ENCODE results near the gene RNF213. TPM values are rescaled to one million over a fixed set of nuclear protein-coding genes. Genes with fewer than 3 reads are reported as not detected.
A peak's percentile ranks its signal among the peaks of the same experiment; 100 is the strongest.

The RNF213 gene
- polyA plus RNA-seq, 1 of the 3 experiments (the other 2 are of a cell fraction) = 57.5 TPM

DNA sequence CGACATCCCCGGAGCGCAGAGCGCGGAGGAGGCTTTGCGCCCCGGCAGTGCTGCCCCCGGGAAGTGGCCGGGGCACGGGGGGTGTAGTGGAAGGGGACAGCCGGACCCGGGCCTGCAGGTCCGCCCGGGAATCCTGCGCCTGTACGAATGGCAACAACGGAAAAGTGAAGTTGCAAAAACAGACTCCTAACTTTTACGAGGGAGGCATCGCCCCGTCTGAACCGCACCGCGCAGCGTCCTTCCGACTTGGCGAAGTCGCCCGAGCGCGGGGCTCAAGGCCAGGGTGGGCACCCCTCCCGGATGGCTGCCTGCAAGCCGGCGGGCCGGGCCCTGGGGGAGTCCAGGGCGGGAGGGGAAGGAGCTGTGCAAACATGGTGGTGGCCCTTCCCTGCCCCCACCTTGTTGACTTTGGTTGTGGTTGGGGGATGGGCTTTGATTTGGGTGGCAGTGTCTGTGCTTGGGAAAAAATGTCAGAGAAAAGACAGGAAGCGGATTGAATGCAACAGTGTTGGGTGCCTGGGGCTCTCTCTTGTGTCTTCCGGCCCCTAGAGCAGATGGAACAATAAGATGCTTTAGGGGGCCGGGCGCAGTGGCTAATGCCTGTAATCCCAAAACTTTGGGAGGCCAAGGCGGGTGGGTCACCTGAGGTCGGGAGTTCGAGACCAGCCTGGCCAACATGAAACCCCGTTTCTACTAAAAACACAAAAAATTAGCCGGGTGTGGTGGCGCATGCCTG is 675 bp downstream of the RNF213 start:
- peak overlapping the region; percentile 4; the same call in 1 of the 2 replicates for H2AFZ ChIP-seq (ENCODE audit: low read depth)
- ChIA-PET CTCF (interaction anchor here (1.1 to 1.2 kb wide), 2 partner anchors 13 to 66 kb away, joined by 3 to 4 read pairs; no protein-coding TSS in a partner anchor), POLR2A (interaction anchor here (1.0 to 1.1 kb wide), 2 partner anchors 9 to 160 kb away, joined by 3 read pairs; partner anchors contain the start of gene GAA)
- H3K27ac ChIP-seq (ENCODE audit: low read depth in 2 of 2, low read length in 1 of 2) = peak overlapping the region; percentile 75 to 83
- WGBS (ENCODE audit: low lambda C conversion rate) = 11% methylated on average over 43 of the region's 45 CpGs
- peak overlapping the region; percentile 74 to 82 for H3K4me3 ChIP-seq (ENCODE audit: low read depth in 2 of 2, low read length in 1 of 2)
- H3K9me3 ChIP-seq = no peaks in the 10 kb centered on the region
- no peaks in the 10 kb centered on the region for H4K20me1 ChIP-seq (ENCODE audit: insufficient read depth)
- H3F3A ChIP-seq (replicated peaks; ENCODE audit: insufficient read depth) = peaks cover 25% of the 10 kb centered on the region
- peak; percentile 75 for DNase-seq
- H3K9me2 ChIP-seq = no peaks in the 10 kb centered on the region
- peaks cover 24 to 34% of the 10 kb centered on the region in 2 experiments; a peak in 3 of 4 replicates for H3K4me1 ChIP-seq (ENCODE audit: control insufficient read depth in 1 of 2, insufficient read depth in 2 of 2, low read depth in 1 of 2, low read length in 1 of 2)
- H3K4me2 ChIP-seq = peak overlapping the region; percentile 86
- H3K27me3 ChIP-seq (ENCODE audit: insufficient read depth) = no peaks in the 10 kb centered on the region
- TF ChIP-seq RCOR1 (IDR thresholded peaks at IDR 0.05; ENCODE audit: low read length) (0 out of 2 replicates have a peak, but pooled peaks have one; percentile 29), TEAD4 (IDR thresholded peaks at IDR 0.05; ENCODE audit: borderline replicate concordance, insufficient read depth) (no peak), TAF1 (IDR thresholded peaks at IDR 0.05; ENCODE audit: borderline replicate concordance, low read depth, low read length) (0 out of 2 replicates have a peak, but pooled peaks have one; percentile 45), FOXJ3 (CRISPR knock-in tag; IDR thresholded peaks at IDR 0.05) (no peak; the same call in 1 of the 2 replicates), YY1 (IDR thresholded peaks at IDR 0.05; ENCODE audit: low read depth) (peak; percentile 63), RFX5 (IDR thresholded peaks at IDR 0.05; ENCODE audit: low read length) (no peak), POLR2AphosphoS5 (IDR thresholded peaks at IDR 0.05; ENCODE audit: low read depth, low read length) (no peak), GABPA (IDR thresholded peaks at IDR 0.05; ENCODE audit: low read depth) (no peak), FOSL2 (IDR thresholded peaks at IDR 0.05; ENCODE audit: borderline replicate concordance, low read depth) (no peak), CHD2 (IDR thresholded peaks at IDR 0.05; ENCODE audit: low read length, partially characterized antibody) (peak; percentile 97), SIN3A (IDR thresholded peaks at IDR 0.05; ENCODE audit: borderline replicate concordance, low read depth, low read length) (no peak), MEF2A (IDR thresholded peaks at IDR 0.05; ENCODE audit: borderline replicate concordance, low read depth) (no peak), ELF1 (IDR thresholded peaks at IDR 0.05) (no peak), MXI1 (IDR thresholded peaks at IDR 0.05; ENCODE audit: low read depth, low read length) (peak; percentile 34; the same call in 1 of the 2 replicates), FOXM1 (IDR thresholded peaks at IDR 0.05; ENCODE audit: low read depth) (no peak), EP300 (IDR thresholded peaks at IDR 0.05; ENCODE audit: borderline replicate concordance in 1 of 2, low read depth in 1 of 2, low read length in 1 of 2) (no peak)
- TF ChIP-seq, protein P1, sequence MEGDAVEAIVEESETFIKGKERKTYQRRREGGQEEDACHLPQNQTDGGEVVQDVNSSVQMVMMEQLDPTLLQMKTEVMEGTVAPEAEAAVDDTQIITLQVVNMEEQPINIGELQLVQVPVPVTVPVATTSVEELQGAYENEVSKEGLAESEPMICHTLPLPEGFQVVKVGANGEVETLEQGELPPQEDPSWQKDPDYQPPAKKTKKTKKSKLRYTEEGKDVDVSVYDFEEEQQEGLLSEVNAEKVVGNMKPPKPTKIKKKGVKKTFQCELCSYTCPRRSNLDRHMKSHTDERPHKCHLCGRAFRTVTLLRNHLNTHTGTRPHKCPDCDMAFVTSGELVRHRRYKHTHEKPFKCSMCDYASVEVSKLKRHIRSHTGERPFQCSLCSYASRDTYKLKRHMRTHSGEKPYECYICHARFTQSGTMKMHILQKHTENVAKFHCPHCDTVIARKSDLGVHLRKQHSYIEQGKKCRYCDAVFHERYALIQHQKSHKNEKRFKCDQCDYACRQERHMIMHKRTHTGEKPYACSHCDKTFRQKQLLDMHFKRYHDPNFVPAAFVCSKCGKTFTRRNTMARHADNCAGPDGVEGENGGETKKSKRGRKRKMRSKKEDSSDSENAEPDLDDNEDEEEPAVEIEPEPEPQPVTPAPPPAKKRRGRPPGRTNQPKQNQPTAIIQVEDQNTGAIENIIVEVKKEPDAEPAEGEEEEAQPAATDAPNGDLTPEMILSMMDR (IDR thresholded peaks at IDR 0.05) = no peak; the same call in 1 of the 2 replicates
- TF ChIP-seq, protein P2, sequence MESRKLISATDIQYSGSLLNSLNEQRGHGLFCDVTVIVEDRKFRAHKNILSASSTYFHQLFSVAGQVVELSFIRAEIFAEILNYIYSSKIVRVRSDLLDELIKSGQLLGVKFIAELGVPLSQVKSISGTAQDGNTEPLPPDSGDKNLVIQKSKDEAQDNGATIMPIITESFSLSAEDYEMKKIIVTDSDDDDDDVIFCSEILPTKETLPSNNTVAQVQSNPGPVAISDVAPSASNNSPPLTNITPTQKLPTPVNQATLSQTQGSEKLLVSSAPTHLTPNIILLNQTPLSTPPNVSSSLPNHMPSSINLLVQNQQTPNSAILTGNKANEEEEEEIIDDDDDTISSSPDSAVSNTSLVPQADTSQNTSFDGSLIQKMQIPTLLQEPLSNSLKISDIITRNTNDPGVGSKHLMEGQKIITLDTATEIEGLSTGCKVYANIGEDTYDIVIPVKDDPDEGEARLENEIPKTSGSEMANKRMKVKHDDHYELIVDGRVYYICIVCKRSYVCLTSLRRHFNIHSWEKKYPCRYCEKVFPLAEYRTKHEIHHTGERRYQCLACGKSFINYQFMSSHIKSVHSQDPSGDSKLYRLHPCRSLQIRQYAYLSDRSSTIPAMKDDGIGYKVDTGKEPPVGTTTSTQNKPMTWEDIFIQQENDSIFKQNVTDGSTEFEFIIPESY (IDR thresholded peaks at IDR 0.05; ENCODE audit: borderline replicate concordance, low read depth) = no peak
- TF ChIP-seq, protein P3, sequence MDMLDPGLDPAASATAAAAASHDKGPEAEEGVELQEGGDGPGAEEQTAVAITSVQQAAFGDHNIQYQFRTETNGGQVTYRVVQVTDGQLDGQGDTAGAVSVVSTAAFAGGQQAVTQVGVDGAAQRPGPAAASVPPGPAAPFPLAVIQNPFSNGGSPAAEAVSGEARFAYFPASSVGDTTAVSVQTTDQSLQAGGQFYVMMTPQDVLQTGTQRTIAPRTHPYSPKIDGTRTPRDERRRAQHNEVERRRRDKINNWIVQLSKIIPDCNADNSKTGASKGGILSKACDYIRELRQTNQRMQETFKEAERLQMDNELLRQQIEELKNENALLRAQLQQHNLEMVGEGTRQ (IDR thresholded peaks at IDR 0.05; ENCODE audit: borderline replicate concordance, low read depth, low read length) = no peak
- TF ChIP-seq, protein P4, sequence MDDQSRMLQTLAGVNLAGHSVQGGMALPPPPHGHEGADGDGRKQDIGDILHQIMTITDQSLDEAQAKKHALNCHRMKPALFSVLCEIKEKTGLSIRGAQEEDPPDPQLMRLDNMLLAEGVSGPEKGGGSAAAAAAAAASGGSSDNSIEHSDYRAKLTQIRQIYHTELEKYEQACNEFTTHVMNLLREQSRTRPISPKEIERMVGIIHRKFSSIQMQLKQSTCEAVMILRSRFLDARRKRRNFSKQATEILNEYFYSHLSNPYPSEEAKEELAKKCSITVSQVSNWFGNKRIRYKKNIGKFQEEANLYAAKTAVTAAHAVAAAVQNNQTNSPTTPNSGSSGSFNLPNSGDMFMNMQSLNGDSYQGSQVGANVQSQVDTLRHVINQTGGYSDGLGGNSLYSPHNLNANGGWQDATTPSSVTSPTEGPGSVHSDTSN (IDR thresholded peaks at IDR 0.05) = no peak
- TF ChIP-seq, protein P5, sequence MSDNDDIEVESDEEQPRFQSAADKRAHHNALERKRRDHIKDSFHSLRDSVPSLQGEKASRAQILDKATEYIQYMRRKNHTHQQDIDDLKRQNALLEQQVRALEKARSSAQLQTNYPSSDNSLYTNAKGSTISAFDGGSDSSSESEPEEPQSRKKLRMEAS (IDR thresholded peaks at IDR 0.05; ENCODE audit: low read depth) = no peak; the same call in 1 of the 2 replicates
- TF ChIP-seq, protein P6, sequence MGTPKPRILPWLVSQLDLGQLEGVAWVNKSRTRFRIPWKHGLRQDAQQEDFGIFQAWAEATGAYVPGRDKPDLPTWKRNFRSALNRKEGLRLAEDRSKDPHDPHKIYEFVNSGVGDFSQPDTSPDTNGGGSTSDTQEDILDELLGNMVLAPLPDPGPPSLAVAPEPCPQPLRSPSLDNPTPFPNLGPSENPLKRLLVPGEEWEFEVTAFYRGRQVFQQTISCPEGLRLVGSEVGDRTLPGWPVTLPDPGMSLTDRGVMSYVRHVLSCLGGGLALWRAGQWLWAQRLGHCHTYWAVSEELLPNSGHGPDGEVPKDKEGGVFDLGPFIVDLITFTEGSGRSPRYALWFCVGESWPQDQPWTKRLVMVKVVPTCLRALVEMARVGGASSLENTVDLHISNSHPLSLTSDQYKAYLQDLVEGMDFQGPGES (IDR thresholded peaks at IDR 0.05; ENCODE audit: low read depth, low read length) = no peak
- TF ChIP-seq, protein P7, sequence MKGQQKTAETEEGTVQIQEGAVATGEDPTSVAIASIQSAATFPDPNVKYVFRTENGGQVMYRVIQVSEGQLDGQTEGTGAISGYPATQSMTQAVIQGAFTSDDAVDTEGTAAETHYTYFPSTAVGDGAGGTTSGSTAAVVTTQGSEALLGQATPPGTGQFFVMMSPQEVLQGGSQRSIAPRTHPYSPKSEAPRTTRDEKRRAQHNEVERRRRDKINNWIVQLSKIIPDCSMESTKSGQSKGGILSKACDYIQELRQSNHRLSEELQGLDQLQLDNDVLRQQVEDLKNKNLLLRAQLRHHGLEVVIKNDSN (IDR thresholded peaks at IDR 0.05; ENCODE audit: borderline replicate concordance, low read depth) = no peak
- peaks cover 35% of the 10 kb centered on the region for H3K79me2 ChIP-seq (ENCODE audit: insufficient read depth)
- peak overlapping the region; percentile 85 for H3K9ac ChIP-seq
- H3K36me3 ChIP-seq (replicated peaks in 1 of 2; ENCODE audit: control insufficient read depth in 1 of 2, insufficient read depth in 2 of 2, low read length in 1 of 2) = peaks cover 4 to 13% of the 10 kb centered on the region in 2 experiments

All from SK-N-SH (cell line).